ENCODE measurements around the gene CLDN19.

GRCh38 chr1:42738678-42739226, 1.3 kb downstream of the CLDN19 start:
- TF ChIP-seq CTCF (IDR thresholded peaks at IDR 0.05) (no peak), ZFX (IDR thresholded peaks at IDR 0.05; ENCODE audit: borderline replicate concordance) (no peak)
